Measurements from ENCODE around the gene TSC1.

- TF ChIP-seq CTCF (IDR thresholded peaks at IDR 0.05) = no peak
- TF ChIP-seq POLR2A (IDR thresholded peaks at IDR 0.05) = no peak
These were observed 57.0 kb downstream of the TSC1 start for GRCh38 chr9:132887181-132888120.

Measured in uterus (tissue), 2 donors.